Measurements from ENCODE around the gene ZMIZ1.

The ZMIZ1 gene

GRCh38 chr10:79305988-79306387 is 237.2 kb downstream of the ZMIZ1 start:
- no peak for DNase-seq (ENCODE audit: low read depth in 2 of 2)

GRCh38 chr10:79306644-79307220 is 238.0 kb downstream of the ZMIZ1 start:
- DNase-seq (ENCODE audit: low read depth in 2 of 2), result no peak

GRCh38 chr10:79308016-79308415 is 239.2 kb downstream of the ZMIZ1 start:
- no peak for DNase-seq (ENCODE audit: low read depth in 2 of 2)

- no peak for DNase-seq (ENCODE audit: low read depth in 2 of 2)
Observed at GRCh38 chr10:79308969-79309665, 240.4 kb downstream of the ZMIZ1 start.

- no peak for DNase-seq (ENCODE audit: low read depth in 2 of 2)
Observed at GRCh38 chr10:79310200-79310865, 241.6 kb downstream of the ZMIZ1 start.

GRCh38 chr10:79310911-79311573 is 242.3 kb downstream of the ZMIZ1 start:
- no peak for DNase-seq (ENCODE audit: low read depth in 2 of 2)

- no peak for DNase-seq (ENCODE audit: low read depth in 2 of 2)
Observed at GRCh38 chr10:79311581-79312407, 243.0 kb downstream of the ZMIZ1 start.

- DNase-seq (ENCODE audit: low read depth in 2 of 2), result no peak
Observed at GRCh38 chr10:79312601-79313187, 243.9 kb downstream of the ZMIZ1 start.

GRCh38 chr10:79313320-79313719 is 244.6 kb downstream of the ZMIZ1 start:
- no peak for DNase-seq (ENCODE audit: low read depth in 2 of 2)

GRCh38 chr10:79313911-79314439 is 245.2 kb downstream of the ZMIZ1 start:
- no peak for DNase-seq (ENCODE audit: low read depth in 2 of 2)

- no peak for DNase-seq (ENCODE audit: low read depth in 2 of 2)
Observed at GRCh38 chr10:79314761-79315601, 246.2 kb downstream of the ZMIZ1 start.

GRCh38 chr10:79315602-79315920 is 246.8 kb downstream of the ZMIZ1 start:
- DNase-seq (ENCODE audit: low read depth in 2 of 2), result no peak

- DNase-seq (ENCODE audit: low read depth in 2 of 2), result no peak
Observed at GRCh38 chr10:79316671-79317431, 248.1 kb downstream of the ZMIZ1 start.

- DNase-seq (ENCODE audit: low read depth in 2 of 2), result no peak
Observed at GRCh38 chr10:79318369-79318768, 249.6 kb downstream of the ZMIZ1 start.

- DNase-seq (ENCODE audit: low read depth in 2 of 2), result no peak
Observed at GRCh38 chr10:79319115-79319771, 250.5 kb downstream of the ZMIZ1 start.

GRCh38 chr10:79320316-79320715 is 251.6 kb downstream of the ZMIZ1 start:
- DNase-seq (ENCODE audit: low read depth in 2 of 2), result no peak

- DNase-seq (ENCODE audit: low read depth in 2 of 2), result peak in 1 of 2 donors; percentile 14
Observed at GRCh38 chr10:79320820-79321493, 252.2 kb downstream of the ZMIZ1 start.

- DNase-seq (ENCODE audit: low read depth in 2 of 2), result no peak
Observed at GRCh38 chr10:79321494-79321882, 252.7 kb downstream of the ZMIZ1 start.
